NCI-H128 (cell line): ENCODE results near the gene RRAGA.
"Not testable (repeated sequence)": the region's sequence is repeated elsewhere in the genome, so short reads cannot be mapped to it uniquely, and the experiment has no call there.

Experiments
- DNase-seq: peaks from one replicate; lab custom pipeline; 2025; ENCODE audit not compliant: unreplicated experiment; lab: John Stamatoyannopoulos, UW

Gene RRAGA

DNA sequence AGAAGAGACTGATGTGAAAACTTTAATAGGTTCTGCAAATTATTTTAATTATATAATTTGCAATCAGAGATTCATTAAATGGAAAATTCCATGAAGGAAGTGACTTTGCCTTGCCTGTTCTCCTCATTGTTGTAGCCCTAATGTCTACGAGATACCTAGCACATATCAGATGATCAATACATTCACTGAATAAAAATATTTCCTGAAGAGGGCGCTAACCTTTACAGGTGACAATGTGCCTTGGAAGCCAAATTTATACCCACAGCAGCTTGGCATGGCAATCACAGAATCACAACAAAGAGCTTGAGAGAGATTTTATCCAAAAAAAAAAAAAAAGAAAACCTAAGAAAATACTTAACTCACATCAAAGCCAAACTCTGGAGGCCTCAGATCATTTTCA is 36.1 kb downstream of the RRAGA start:
- DNase-seq = no peak

DNA sequence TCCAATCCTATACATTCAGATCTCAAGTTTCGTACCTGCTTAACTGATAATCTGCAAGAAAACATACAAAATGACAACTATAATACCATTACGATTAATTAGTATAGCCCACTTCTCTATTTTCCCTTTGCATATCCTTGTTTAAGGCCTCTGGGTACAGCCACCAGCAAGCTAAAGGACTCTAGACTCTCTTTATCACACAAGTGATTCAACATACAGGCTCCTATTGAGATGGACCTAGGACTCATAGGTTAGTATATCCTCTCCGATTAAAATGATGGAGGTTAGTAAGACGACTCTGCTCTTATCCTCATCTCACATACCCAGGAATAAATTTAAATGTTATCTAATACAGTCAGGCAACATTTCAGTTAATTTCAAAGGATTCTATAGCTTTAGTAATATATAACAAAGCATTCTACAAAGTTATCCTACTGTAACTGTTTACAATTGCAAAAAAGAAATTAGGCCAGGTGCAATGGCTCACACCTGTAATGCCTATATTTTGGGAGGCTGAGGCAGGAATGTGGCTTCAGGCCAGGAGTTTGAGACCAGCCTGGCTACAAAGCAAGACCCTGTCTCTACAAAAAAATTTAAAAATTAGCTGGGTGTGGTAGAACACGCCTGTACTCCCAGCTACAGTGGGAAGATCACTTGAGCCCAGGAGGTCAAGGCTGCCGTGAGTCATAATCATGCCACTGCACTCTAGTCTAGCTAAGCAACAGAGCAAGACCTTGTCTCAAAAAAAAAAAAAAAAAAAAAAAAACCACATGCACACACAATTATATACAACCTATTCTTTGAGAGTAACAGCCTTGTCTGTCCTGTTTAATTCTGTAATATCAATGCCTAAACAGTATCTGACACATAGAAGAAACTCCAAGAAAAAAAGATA is 38.1 kb downstream of the RRAGA start:
- DNase-seq = no peak

DNA sequence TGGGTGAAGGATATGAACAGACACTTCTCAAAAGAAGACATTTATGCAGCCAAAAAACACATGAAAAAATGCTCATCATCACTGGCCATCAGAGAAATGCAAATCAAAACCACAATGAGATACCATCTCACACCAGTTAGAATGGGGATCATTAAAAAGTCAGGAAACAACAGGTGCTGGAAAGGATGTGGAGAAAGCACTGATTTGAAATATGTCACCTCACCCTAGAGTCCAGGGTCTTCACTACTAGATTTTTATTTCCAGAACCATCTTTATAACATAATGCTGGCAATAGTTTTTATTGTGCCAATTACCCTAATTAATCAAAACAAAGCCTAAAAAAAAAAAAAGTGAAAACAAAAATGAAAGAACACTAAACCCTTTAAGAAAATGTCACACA is 48.2 kb downstream of the RRAGA start:
- DNase-seq = not testable (repeated sequence)
